Panc1 (cell line): ENCODE results near the gene CSNK1G2.

Experiments used
- CTCF ChIP-seq: fragments of 450-650 bp; IDR thresholded peaks from 2 replicates; pipeline ENCODE4 v1.5.1; 2017; ENCODE audit warnings: mild to moderate bottlenecking
- TF ChIP-seq, protein P1 (sequence below), 2 experiments: IDR thresholded peaks; 2 replicates each; pipeline ENCODE4 v1.6.1; 2011 to 2012; ENCODE audit warnings: low read depth in 2 of 2, control low read depth in 1 of 2, low read length in 1 of 2, mild to moderate bottlenecking in 1 of 2, moderate library complexity in 1 of 2; ENCODE audit not compliant: insufficient read depth in 1 of 2

- no peak for TF ChIP-seq CTCF
- TF ChIP-seq, protein P1, sequence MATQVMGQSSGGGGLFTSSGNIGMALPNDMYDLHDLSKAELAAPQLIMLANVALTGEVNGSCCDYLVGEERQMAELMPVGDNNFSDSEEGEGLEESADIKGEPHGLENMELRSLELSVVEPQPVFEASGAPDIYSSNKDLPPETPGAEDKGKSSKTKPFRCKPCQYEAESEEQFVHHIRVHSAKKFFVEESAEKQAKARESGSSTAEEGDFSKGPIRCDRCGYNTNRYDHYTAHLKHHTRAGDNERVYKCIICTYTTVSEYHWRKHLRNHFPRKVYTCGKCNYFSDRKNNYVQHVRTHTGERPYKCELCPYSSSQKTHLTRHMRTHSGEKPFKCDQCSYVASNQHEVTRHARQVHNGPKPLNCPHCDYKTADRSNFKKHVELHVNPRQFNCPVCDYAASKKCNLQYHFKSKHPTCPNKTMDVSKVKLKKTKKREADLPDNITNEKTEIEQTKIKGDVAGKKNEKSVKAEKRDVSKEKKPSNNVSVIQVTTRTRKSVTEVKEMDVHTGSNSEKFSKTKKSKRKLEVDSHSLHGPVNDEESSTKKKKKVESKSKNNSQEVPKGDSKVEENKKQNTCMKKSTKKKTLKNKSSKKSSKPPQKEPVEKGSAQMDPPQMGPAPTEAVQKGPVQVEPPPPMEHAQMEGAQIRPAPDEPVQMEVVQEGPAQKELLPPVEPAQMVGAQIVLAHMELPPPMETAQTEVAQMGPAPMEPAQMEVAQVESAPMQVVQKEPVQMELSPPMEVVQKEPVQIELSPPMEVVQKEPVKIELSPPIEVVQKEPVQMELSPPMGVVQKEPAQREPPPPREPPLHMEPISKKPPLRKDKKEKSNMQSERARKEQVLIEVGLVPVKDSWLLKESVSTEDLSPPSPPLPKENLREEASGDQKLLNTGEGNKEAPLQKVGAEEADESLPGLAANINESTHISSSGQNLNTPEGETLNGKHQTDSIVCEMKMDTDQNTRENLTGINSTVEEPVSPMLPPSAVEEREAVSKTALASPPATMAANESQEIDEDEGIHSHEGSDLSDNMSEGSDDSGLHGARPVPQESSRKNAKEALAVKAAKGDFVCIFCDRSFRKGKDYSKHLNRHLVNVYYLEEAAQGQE (IDR thresholded peaks at IDR 0.05; ENCODE audit: insufficient read depth in 1 of 2, low read depth in 2 of 2, low read length in 1 of 2) = no peak
Measured at GRCh38 chr19:1921326-1921725, 19.6 kb upstream of the CSNK1G2 start.
